H1 (cell line): ENCODE results near the gene IGFL2. TPM values are rescaled to one million over a fixed set of nuclear protein-coding genes. Genes with fewer than 3 reads are reported as not detected.

Source experiments
- HDAC6 ChIP-seq: IDR thresholded peaks from one replicate; pipeline ENCODE4 v1.7.1; 2012; ENCODE audit warnings: low read depth, mild to moderate bottlenecking, inconsistent platforms, low read length, moderate library complexity
- POLR2A ChIP-seq, 2 experiments: IDR thresholded peaks; 1 replicate in 1 of 2; 2 replicates in 1 of 2; pipeline ENCODE4 v1.6.1; 2011; ENCODE audit warnings: low read depth in 2 of 2, low read length in 2 of 2, mild to moderate bottlenecking in 2 of 2; ENCODE audit errors: control extremely low read depth in 1 of 2
- POU5F1 ChIP-seq: IDR thresholded peaks from 2 replicates; pipeline ENCODE4 v1.6.1; 2011; ENCODE audit warnings: low read depth, mild to moderate bottlenecking, low read length, moderate library complexity
- SIX5 ChIP-seq: IDR thresholded peaks from 2 replicates; pipeline ENCODE4 v1.6.1; 2011; ENCODE audit warnings: mild to moderate bottlenecking, low read depth, low read length
- polyA plus RNA-seq, 7 experiments: library from polyadenylated mRNA; depleted of rRNA in 3 of 7; stranded (reverse) in 5 of 7; unstranded in 2 of 7; fragments of >200 nt in 5 of 7; fragments of 200-250 nt in 2 of 7; gene quantifications; 1 replicate in 5 of 7; 2 replicates in 1 of 7; 4 replicates in 1 of 7; pipeline versions ENCODE4 v1.2.1 to v1.2.3, GENCODE V29; 2011 to 2013; ENCODE audit warnings: missing spikeins in 2 of 7, mixed read lengths in 2 of 7
- total RNA-seq: library from RNA; stranded (reverse); fragmentation: NEBNext Ultra II Directional; extraction: Animal tissue kit (Norgen Biotek cat#: 25700); gene quantifications from 2 replicates; pipeline ENCODE4 v1.2.1, GENCODE V29; 2021

IGFL2 gene
- total and polyA plus RNA-seq, 2 of the 8 experiments (the other 6 are each of a cell fraction or from before 2014, with no cell fraction given) = not detected

DNA sequence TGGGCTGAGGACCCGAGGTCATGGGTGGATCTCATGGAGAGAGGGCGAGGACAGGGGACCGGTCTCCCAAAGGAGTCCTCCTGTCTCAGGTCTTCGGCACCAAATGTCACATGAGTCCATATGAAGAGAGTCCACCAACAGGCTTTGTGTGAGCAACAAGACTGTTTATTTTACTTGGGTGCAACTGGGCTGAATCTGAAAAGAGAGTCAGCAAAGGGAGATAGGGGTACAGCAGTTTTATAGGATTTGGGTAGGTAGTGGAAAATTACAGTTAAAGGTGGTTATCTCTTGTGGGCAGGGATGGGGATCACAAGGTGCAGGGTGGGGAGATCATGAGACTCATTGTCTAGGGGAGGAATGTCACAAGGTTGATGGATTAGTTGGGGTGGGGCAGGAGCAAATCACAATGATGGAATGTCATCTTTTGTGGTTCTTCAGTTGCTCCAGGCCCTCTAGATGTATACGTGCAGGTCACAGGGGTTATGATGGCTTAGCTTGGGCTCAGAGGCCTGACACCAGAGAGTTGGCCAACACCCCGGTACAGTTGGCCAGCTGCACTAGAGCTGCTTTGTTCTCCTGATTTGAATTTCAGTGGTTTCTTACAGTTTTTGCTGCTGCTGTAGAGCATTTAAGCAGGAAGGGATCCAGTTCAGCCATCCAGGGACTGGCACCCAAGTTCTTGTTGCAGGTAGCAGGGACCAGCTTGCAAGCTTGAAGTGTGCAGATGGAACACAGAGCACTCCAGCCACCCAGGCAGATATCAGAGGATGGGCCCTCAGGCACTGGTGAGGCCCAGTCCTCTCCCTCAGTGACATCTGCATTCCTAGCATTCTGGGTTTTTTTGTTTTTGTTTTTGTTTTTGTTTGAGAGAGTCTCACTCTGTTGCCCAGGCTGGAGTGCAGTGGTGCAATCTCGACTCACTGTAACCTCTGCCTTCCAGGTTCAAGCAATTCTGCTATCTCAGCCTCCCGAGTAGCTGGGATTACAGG, 55.1 kb downstream of the IGFL2 start (continued):
- TF ChIP-seq POLR2A (IDR thresholded peaks at IDR 0.05; ENCODE audit: control extremely low read depth in 1 of 2, low read depth in 2 of 2, low read length in 2 of 2) (no peak), HDAC6 (no peak), SIX5 (no peak), POU5F1 (no peak)
